GM18909 (cell line): Measurements from ENCODE around the gene PARP15.
"Not testable (repeated sequence)": the region's sequence is repeated elsewhere in the genome, so short reads cannot be mapped to it uniquely, and the experiment has no call there.

Source experiments
- ATAC-seq: cut with Tn5 transposase; IDR thresholded peaks from one replicate; pipeline ENCODE4 v1.9.1; 2021; ENCODE audit warnings: mild to moderate bottlenecking; ENCODE audit not compliant: unreplicated experiment, poor library complexity

PARP15 gene

DNA sequence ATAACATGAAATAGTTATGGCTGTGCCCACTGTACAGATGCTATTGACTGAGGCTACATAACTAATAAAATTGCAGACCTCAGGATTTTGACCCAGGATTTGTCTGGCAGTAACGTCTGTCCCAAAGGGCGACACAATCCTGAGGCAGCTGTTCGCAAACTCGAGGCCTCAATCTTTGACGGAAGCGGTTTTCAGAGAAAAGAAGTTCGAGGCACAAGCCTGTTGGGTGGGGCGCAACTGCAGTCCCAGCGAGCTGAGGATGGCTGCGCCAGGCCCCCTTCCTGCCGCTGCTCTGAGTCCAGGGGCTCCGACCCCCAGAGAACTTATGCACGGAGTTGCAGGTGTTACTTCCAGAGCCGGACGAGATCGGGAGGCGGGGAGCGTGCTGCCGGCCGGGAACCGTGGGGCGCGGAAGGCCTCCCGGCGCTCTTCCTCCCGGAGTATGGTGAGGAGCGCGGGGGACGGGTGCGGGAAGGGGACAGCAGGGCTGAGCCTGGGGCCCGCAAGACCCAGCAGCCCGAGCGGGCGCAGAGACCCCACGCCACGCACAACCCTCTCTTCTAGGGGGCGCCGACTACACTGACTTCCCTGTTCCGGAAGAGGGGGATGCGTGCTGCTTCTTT lies at the start of gene PARP15:
PARP15 (plus strand) TSS at position 242 of the 623 bp plus-strand sequence; CDS start at position 260, 18 bp downstream.
- ATAC-seq: no peak

DNA sequence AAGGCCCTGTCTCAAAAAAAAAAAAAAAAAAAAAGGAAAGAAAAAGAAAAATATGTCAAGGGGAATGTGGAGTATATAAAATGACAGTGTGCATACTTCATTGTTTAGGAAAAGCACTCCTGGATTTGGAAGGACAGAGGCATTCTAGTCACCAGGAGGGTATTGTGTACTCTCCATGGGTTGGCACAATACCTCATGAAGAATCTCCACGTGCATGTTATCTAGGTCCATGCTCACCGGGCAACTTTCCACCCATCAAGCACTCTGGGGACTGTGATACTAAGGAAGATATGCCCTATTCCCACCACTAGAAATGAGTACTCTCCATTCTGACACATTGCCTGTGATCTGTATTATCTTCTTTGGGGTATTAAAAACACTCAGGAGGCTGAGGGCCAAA lies 47.3 kb upstream of the PARP15 start:
- no peak for ATAC-seq

DNA sequence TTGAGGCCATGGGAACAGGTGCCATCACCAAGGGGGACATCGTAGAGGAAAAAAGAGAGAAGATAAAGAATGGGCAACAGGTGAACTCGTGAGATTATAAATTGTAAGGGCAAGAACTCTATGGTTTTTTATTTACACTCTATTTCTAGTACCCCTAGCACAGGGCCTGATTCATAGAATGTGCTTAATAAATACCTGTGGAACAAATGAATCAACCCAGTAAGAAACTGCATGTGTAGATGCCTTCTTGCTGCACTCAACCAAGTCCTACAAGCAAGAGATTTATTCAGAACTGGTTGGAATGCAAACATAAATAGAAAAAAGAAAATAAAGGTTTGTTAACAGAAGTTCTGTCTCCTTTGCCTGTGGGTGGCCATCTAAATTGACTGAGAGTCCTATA lies 44.0 kb upstream of the PARP15 start:
- ATAC-seq: no peak

DNA sequence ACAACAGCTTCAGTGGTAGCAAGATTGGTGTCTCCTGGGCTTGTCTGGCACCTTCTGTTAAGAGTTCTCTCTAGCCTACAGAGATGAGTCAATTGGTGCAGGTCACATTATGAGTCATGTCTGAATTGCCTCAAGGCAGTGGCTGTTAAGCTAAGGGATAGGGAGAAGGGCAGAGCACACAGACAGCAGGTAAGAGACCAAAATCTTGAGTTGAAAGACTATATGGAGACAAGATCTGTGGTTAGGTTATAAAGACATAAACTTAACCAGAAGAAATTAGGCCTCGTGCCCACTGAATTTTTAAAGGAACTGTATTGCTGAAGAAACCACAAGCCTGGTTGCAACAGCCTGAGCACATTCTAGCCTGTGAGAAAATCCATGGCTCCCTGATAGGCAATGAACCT lies 43.5 kb upstream of the PARP15 start:
- ATAC-seq: peak; percentile 100

DNA sequence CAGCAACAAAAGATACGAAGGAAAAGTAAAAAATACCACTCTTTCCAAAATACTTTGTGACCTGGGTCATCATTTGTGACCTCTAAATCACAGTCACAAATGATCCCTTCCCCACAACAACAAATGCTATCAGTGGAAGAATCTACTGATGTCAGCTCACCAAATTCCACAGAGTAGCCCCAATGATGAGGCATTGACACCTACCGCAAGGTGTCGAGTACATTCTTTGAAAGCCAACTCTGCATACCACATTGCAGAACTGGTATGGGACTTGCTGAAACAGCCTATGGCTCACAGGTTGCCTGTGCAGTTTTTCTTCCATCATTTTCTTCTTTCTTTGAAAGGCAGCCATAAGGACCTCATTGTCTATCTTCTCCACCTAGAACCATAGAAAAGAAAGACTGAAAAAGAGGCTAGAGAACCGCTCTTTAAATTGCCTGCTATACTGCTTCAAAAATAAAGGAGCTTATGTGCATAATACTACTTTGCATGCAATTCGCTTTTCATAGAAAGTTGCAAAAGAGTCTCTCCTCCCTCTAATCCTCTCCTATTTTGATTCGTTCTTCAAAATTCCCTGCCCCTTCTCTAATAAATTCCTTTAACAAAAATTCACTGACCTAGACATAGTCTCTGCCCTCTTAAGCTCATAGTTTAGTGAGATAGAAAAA lies 41.4 kb upstream of the PARP15 start:
- no peak for ATAC-seq

DNA sequence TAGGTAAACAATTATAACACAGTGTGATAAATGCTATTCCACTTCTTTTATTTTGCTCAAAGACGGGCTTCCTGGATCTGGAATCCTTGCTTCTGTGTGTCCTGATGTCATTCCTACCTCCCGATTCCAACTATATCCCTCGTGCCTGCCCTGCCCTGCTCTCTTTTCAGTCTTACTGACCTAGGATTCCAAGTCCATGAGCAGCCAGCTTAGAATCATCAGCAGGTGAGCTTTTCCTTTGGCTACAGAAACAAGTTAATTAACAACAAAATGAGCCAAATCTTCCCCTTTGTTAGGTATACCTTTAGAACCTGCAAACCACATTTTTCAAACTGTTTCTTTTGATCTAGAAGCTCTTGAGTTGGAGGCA lies 40.8 kb upstream of the PARP15 start:
- ATAC-seq: no peak

DNA sequence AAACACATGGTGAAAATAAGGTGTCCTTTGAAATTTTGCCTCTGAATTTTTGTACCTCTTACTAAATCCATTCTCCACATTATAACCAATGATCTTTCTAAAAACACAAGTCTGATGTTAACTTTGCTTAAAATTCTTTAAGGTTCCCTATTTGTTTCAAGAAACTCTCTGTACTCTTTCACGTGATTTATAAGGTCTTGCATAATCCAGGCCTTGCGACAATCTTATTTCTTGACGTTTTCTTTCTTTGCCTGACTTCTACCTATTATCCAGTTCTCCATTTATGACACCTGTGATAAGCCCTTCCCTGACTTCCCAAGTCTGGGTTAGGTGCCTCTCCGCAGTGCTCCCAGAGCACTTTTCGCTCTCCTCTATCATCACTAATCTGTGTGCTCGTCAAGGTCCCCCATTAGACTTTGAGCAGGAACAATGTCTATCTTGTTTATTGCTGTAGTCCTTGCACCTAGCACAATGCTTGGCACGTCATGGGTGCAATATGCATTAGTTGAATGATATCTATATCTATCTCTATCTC lies 38.4 kb upstream of the PARP15 start:
- no peak for ATAC-seq

DNA sequence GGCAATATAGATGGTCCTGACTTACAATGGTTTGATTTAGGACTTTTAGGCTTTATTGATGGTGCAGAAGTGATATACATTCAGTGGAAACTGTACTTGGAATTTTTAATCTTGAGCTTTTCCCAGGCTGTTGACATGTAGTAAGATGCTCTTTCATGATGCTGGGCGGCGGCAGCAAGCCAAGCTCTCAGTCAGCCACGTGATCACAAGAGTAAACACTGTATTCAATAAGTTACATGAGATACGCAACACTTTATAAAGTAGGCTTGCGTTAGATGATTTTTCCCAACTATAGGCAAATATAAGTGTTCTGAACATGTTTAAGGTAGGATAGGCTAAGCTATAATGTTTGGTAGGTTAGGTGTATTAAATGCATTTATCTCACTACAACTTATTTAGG lies 31.3 kb upstream of the PARP15 start:
- no peak for ATAC-seq

DNA sequence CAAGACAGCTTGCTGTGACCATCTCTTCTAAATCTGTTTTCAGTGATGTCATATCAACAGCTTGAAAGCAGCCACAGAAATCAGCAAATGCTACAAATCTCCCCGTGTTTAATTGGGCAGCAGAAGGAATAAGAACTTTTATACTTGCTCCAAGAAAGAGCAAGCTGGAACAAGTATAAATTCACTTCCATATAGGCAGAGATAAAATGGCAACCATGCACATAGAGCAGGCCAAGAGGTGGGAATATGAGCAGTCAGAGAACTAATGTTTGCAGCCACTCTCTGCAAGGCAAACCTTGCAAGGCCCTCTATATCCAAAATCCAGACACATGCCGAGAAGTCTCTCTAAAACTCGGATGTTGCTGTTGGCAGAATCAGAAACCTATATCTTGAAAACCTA lies 29.4 kb upstream of the PARP15 start:
- ATAC-seq: no peak

DNA sequence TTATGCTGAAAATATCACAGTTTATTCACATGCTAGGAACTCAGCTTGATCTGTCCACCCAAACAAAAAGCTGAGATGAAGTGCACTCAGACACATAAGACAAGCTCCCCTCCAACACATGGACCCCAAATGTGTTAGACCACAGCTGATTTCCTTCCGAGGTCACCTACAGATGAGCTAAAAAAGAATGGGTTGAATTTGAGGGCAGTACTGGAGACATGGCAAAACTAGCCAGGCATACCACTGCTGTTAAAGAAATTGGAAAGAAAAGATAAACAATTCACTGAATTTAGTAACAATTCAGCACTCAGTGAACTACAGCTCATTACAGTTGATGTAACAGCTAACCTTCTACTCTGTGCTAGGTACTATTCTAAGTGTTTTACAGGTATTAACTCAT lies 28.8 kb upstream of the PARP15 start:
- ATAC-seq: no peak

DNA sequence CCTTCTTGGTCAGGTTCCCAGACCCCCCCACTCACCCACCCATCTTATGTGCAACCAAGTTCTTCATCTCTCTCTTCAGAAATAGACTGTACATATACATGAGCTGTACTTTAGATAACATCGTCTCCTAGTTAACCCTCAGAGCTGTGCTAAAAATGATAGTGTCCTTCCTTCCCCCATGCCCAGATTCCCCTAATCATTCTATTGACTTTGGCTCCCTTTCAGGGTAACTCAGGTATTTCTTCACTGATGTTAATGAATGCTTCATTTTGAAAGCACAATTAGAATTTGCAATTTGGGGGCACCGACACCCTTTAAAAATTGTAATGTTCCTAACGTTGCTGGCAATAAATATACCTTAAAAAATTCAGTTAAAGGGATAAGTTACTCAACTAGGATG lies 24.3 kb upstream of the PARP15 start:
- no peak for ATAC-seq

DNA sequence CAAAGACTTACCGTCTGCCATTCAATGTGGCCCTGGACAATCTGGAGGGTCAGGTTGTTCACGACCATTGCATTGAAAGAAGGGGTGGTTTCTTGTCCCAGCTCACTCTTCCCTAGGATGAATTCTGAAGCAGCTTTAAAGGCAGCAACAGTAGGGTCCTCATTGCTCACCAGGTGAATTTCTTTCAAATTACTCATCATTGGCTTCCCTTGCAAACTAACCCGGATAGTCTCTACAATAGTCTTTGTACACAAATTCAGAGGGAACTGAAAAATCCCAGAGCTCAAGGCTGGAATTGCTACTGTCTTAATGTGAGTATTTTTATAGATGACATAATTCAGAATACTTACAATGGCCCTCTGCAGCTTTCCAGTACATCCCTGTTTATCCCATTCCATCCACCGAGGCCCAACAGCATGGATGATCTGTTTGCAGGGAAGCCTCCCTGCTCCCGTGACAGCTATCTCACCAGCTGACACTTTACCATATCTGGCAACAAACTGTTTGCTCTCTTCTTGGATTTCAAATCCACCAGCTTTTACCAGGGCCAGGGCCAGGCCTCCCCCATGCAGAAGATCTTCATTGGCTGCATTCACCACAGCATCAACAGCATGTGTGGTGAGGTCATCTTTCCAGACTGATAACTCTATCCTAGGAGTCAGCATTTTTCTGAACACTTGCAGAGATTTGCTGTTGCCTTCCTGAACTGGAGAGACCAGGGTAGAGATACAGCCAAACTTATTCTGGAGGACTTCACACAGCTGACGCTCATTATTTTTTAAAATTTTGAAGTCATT lies 22.0 kb upstream of the PARP15 start:
- no peak for ATAC-seq

DNA sequence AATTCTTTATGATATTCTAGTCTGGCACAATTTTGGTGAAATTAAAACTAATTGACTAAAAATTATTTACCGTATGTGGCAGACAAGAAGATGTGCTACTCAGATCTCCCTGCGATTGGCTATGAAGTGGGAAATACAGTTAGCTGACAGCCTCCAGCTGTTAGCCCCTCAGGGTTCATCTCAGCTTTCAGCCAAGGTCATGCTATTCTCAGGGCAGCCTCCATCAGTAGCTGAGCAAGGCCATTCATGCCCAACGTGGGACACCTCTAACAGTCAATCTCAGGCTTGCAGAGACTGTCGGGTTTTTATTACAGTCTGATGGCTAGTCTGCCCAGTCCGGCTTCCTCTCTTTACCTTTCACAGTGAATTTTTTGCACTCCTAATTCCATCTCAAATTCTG lies 20.1 kb upstream of the PARP15 start:
- no peak for ATAC-seq

DNA sequence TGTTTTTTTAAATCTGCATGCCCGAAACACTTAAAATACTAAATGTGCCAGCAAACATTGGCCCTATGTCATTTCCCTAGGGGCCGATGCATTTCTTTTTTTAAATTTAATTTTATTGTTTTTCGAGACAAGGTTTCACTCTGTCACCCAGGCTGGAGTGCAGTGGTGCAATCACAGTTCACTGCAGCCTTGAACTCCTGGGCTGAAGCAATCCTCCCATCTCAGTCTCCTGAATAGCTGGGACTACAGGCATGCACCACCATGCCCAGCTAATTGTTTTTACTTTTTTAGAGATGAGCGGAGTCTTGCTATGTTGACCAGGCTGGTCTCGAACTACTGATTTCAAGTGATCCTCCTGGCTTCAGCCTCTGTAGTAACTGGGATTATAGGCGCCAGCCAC lies 18.8 kb upstream of the PARP15 start:
- no peak for ATAC-seq

DNA sequence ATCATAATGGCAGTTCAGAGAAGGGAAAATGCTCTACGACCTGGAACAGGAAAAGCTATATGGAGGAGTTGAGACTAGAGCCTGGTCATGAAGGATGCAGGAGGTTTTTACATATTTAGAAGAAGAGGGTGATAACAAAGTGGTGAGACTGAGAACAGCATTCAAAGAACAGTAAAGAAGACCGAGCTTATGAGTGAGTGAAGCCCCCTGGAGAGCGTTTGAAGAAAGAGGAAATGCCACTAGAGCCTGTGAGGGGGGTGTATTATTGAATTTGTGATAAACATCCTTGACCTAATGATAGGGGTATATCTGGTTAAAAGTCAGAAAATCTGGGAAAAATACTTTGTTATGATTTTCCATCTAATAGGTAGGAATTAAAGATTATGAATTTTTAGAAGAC lies 17.5 kb upstream of the PARP15 start:
- ATAC-seq: no peak

DNA sequence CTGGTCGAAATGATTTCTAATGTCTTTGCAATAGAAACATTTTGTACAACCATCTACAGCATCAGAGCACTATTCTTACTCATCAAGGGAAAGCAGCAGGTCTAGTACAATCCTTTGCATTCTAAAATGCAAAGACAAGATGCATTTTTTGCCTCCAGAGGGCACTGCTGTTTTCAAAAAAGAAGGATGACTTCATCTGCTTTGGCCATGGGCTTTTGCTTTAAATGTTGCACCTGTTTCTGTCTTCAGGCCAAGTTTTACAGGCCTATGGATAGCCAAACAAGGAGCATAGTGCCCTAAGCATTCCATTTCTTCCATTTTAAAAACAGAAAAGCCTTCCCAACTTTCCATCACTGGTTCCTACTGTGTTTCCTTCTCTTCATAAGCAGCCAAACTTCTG lies 16.8 kb upstream of the PARP15 start:
- peak; percentile 39 for ATAC-seq

DNA sequence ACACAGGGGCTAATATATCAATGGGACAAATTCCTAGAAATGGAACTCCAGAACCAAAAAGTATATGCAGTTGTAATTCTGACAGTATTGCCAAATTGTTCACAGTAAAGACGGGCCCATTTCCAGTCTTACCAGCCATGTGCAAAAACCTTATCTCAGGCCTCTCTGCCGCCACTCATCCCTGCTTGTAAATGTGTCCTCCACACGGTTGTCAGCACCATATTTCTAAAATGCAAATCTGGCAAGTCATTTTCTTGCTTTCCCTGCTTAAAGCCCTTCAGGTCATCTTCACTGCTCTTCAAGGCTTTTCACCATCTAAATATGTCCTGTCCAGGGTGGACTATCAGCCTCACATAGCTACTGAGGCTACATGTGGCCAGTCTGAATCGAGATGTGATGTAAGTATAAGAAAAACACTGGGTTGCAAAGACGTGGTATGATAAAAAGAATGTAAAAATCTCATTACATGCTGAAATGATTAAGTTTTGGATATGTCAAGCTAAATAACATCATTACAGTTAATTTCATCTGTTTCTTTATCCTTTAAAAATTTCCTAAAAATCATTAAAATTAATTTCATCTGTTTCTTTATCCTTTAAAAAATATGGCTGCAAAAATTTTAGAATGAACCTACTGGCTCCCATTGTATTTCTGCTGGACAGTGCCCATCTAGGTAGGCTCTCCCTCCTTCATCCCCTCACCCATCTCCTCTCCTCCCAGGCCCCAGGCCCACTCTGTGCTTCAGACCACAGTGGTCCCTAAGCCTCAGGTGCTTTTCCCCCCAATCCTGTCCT lies 14.3 kb upstream of the PARP15 start:
- ATAC-seq: peak; percentile 3

DNA sequence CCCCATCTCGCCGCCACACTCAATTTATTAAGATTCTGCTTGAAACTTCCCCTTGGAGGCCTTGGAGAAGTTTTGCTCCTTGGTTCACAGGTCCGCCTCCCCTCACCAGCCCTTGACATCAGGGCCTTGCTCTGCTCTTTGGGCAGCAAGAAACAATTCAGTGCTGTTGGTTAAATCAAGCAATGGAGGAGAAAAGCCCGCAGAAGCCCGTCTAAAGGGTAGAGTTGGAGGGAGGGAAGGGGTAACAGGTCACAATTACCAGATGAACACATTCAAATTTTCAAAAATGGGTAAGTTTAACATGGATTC lies 13.8 kb upstream of the PARP15 start:
- peak; percentile 10 for ATAC-seq

DNA sequence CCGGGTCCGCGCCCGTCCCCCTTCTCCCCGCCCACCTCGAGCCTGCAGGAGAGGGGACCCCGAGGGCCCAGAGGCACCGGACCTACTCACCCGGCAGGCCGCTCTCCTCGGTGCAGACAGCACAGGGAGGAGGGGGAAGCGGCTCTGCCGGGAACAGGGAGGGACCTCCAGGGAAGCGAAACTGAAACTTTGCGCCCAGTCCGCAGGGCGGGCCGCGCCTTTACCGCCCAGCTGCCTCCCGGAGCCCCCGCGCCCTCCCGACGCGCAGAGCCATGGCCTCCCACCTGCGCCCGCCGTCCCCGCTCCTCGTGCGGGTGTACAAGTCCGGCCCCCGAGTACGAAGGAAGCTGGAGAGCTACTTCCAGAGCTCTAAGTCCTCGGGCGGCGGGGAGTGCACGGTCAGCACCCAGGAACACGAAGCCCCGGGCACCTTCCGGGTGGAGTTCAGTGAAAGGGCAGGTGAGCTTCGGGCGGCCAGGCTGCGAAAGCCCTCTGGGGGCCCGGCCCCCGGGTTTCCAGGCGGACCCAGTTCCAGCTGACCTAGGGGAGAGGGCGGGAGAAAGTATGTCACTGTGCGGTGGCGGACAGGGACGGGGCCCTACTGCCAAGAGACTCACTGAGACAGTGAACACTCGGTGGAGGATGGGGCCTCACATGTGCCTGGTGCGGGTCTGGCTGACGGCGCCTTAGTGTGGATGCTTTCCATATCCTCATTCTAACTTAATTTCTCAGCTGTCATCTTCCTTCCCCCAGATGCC lies 13.1 kb upstream of the PARP15 start, which contains the start of the genes DTX3L and PARP9:
DTX3L (plus strand) TSS at position 184 of the 758 bp plus-strand sequence; CDS start at position 273, 89 bp downstream.
PARP9 (minus strand) TSS at position 146 of the 758 bp plus-strand sequence. CDS start 4,680 bp downstream, outside the sequence.
- ATAC-seq: peak; percentile 75

DNA sequence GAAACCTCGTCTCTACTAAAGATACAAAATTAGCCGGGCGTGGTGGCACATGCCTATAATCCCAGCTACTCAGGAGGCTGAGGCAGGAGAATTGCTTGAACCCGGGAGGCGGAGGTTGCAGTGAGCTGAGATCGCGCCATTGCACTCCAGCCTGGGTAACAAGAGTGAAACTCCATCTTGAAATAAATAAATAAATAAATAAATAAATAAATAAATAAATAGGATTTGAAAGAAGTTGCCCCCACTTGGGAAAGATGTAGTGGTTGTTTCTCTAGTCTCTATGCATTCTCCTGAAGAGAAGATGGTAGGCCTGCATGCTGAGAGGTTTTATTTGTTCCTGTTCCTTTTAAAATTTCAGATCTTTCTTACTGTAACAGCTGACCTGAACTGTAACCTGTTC lies 9.3 kb upstream of the PARP15 start:
- ATAC-seq: not testable (repeated sequence)
